ENCODE data around the gene FGF18. TPM values are rescaled to one million over a fixed set of nuclear protein-coding genes. Genes with fewer than 3 reads are reported as not detected.

FGF18 gene
- polyA plus RNA-seq, 1 experiment = 0.27 TPM

- TF ChIP-seq, protein P1, sequence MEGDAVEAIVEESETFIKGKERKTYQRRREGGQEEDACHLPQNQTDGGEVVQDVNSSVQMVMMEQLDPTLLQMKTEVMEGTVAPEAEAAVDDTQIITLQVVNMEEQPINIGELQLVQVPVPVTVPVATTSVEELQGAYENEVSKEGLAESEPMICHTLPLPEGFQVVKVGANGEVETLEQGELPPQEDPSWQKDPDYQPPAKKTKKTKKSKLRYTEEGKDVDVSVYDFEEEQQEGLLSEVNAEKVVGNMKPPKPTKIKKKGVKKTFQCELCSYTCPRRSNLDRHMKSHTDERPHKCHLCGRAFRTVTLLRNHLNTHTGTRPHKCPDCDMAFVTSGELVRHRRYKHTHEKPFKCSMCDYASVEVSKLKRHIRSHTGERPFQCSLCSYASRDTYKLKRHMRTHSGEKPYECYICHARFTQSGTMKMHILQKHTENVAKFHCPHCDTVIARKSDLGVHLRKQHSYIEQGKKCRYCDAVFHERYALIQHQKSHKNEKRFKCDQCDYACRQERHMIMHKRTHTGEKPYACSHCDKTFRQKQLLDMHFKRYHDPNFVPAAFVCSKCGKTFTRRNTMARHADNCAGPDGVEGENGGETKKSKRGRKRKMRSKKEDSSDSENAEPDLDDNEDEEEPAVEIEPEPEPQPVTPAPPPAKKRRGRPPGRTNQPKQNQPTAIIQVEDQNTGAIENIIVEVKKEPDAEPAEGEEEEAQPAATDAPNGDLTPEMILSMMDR (IDR thresholded peaks at IDR 0.05; ENCODE audit: low read depth, low read length) = no peak
- Histone ChIP-seq H3K27me3 (ENCODE audit: control insufficient read depth, insufficient read depth, low read length) (no peaks in the 10 kb centered on the region), H3K9me3 (ENCODE audit: control insufficient read depth, insufficient read depth, low read length) (no peaks in the 10 kb centered on the region; the same call in 1 of the 2 replicates), H3K4me3 (ENCODE audit: low read depth, low read length) (no peak overlapping the region), H3K27ac (ENCODE audit: low read depth, low read length) (no peak overlapping the region)
- CTCF ChIA-PET = no interaction called here
- POLR2A ChIA-PET = no interaction called here
- DNase-seq (ENCODE audit: low read depth, low spot score) = no peak
Measured at GRCh38 chr5:171453056-171453725, 33.7 kb downstream of the FGF18 start.

GRCh38 chr5:171453988-171454387 is 34.5 kb downstream of the FGF18 start:
- ChIA-PET CTCF (no interaction called here), POLR2A (no interaction called here)
- TF ChIP-seq, protein P1 (IDR thresholded peaks at IDR 0.05; ENCODE audit: low read depth, low read length) = no peak
- H3K9me3 ChIP-seq (ENCODE audit: control insufficient read depth, insufficient read depth, low read length) = no peaks in the 10 kb centered on the region; the same call in 1 of the 2 replicates
- no peak overlapping the region for H3K27ac ChIP-seq (ENCODE audit: low read depth, low read length)
- H3K27me3 ChIP-seq (ENCODE audit: control insufficient read depth, insufficient read depth, low read length) = no peaks in the 10 kb centered on the region
- no peak for DNase-seq (ENCODE audit: low read depth, low spot score)
- no peak overlapping the region for H3K4me3 ChIP-seq (ENCODE audit: low read depth, low read length)

DNA sequence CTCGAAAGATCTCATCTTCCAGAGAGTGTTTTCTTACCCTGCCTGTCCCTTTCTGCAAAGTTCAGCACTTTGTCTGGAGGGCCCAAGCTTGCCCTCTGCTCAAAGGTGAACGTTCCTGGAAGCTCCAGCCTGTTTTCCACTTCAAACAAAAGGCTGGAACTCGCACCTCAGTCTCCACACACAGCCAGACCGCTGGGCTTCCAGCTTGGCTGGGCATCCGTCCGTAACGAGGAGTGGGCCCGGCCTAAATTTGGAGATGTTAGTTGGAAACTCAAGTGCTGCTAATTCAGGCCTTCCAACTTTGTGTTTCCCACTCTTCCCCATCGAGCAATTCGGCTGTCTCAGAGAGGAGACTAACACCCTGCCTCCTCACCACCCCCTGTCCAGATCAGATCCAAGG is 35.1 kb downstream of the FGF18 start:
- CTCF ChIA-PET = no interaction called here
- Histone ChIP-seq H3K27me3 (ENCODE audit: control insufficient read depth, insufficient read depth, low read length) (no peaks in the 10 kb centered on the region), H3K4me3 (ENCODE audit: low read depth, low read length) (no peak overlapping the region), H3K9me3 (ENCODE audit: control insufficient read depth, insufficient read depth, low read length) (no peaks in the 10 kb centered on the region; the same call in 1 of the 2 replicates), H3K27ac (ENCODE audit: low read depth, low read length) (no peak overlapping the region)
- POLR2A ChIA-PET = no interaction called here
- TF ChIP-seq, protein P1 (IDR thresholded peaks at IDR 0.05; ENCODE audit: low read depth, low read length) = no peak
- no peak for DNase-seq (ENCODE audit: low read depth, low spot score)

- POLR2A ChIA-PET = no interaction called here
- DNase-seq (ENCODE audit: low read depth, low spot score) = no peak
- H3K4me3 ChIP-seq (ENCODE audit: low read depth, low read length) = no peak overlapping the region
- CTCF ChIA-PET = no interaction called here
- no peaks in the 10 kb centered on the region; the same call in 1 of the 2 replicates for H3K9me3 ChIP-seq (ENCODE audit: control insufficient read depth, insufficient read depth, low read length)
- peaks cover 4% of the 10 kb centered on the region for H3K27me3 ChIP-seq (ENCODE audit: control insufficient read depth, insufficient read depth, low read length)
- TF ChIP-seq, protein P1 (IDR thresholded peaks at IDR 0.05; ENCODE audit: low read depth, low read length) = no peak
- no peak overlapping the region for H3K27ac ChIP-seq (ENCODE audit: low read depth, low read length)
Measured at GRCh38 chr5:171455522-171455921, 36.1 kb downstream of the FGF18 start.

DNA sequence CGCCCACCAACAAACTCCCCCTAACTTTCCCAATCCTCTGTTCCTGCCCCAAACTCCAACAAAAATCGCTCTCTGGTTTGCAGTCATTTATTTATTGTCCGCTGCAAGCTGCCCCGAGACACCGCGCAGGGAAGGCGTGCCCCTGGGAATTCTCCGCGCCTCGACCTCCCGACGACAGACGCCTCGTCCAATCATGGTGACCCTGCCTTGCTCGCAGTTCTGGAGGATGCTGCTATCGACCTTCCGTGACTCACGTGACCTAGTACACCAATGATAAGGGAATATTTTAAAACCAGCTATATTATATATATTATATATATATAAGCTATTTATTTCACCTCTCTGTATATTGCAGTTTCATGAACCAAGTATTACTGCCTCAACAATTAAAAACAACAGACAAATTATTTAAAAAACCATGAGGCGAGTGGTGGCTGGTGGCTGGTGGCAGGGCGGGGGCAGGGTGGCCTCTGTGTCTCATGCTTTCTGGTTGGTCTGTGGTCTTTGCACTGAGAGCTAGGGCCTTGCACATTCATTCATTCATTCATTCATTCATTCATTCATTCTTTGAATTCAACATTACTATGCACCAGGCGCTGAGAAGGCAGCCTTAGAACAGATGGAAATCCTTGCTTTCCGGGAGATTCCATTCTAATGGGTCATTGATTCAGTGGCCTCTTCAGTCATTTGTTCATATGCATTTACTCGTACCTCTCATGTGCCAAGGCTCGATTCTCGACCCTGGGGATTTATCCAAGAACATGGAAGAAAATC is 37.9 kb downstream of the FGF18 start:
- H3K9me3 ChIP-seq (ENCODE audit: control insufficient read depth, insufficient read depth, low read length) = no peaks in the 10 kb centered on the region; the same call in 1 of the 2 replicates
- TF ChIP-seq, protein P1 (IDR thresholded peaks at IDR 0.05; ENCODE audit: low read depth, low read length) = no peak
- peaks cover 4% of the 10 kb centered on the region for H3K27me3 ChIP-seq (ENCODE audit: control insufficient read depth, insufficient read depth, low read length)
- no peak overlapping the region for H3K4me3 ChIP-seq (ENCODE audit: low read depth, low read length)
- DNase-seq (ENCODE audit: low read depth, low spot score) = no peak
- POLR2A ChIA-PET = no interaction called here
- no peak overlapping the region for H3K27ac ChIP-seq (ENCODE audit: low read depth, low read length)
- CTCF ChIA-PET = no interaction called here

Data from AG04450 (cell line).